Measurements from ENCODE around the gene GARNL3.

GRCh38 chr9:127424676-127424999 lies 160.1 kb downstream of the GARNL3 start:
- TF ChIP-seq POLR2A (IDR thresholded peaks at IDR 0.05) (no peak), CTCF (IDR thresholded peaks at IDR 0.05) (no peak)

Measured in right lobe of liver (tissue), 4 donors.